Activated CD4-positive, alpha-beta T cell treated with anti-CD3 and anti-CD28 coated beads for 36 hours (primary cell): Measurements from ENCODE around the gene PNPLA8. TPM values are rescaled to one million over a fixed set of nuclear protein-coding genes. Genes with fewer than 3 reads are reported as not detected.
"Not testable (repeated sequence)": the region's sequence is repeated elsewhere in the genome, so short reads cannot be mapped to it uniquely, and the experiment has no call there.

Experiments
- ATAC-seq: fragments of 200-7000 bp; cut with Tn5 transposase; one replicate; pipeline ENCODE4 v1.10.0; 2021; ENCODE audit warnings: mild to moderate bottlenecking, moderate library complexity
- CTCF ChIA-PET: fragments of 350-600 bp; sonication (Branson Sonifier 250); formaldehyde crosslinking; loops from one replicate; lab custom pipeline; 2021; ENCODE audit warnings: antibody characterized with exemption; lab: Charles Lee
- POLR2A ChIA-PET: fragments of 350-600 bp; sonication (Branson Sonifier 250); formaldehyde crosslinking; loops from one replicate; lab custom pipeline; 2021; ENCODE audit warnings: antibody characterized with exemption, inconsistent platforms; lab: Charles Lee
- DNase-seq: peaks from one replicate; pipeline ENCODE4 v3.0.0-alpha.2; 2020
- H3K27ac Mint-ChIP-seq: one replicate; pipeline ENCODE4 v1.8.0; 2021; ENCODE audit warnings: mixed read lengths
- H3K27me3 Mint-ChIP-seq: one replicate; pipeline ENCODE4 v1.8.0; 2021; ENCODE audit warnings: mixed read lengths
- H3K36me3 Mint-ChIP-seq: one replicate; pipeline ENCODE4 v1.8.0; 2021; ENCODE audit warnings: low read depth, mixed read lengths
- H3K4me1 Mint-ChIP-seq: one replicate; pipeline ENCODE4 v1.8.0; 2021; ENCODE audit warnings: mixed read lengths
- H3K4me3 Mint-ChIP-seq: one replicate; pipeline ENCODE4 v1.8.0; 2021; ENCODE audit warnings: mild to moderate bottlenecking, moderate library complexity, mixed read lengths
- H3K9me3 Mint-ChIP-seq: one replicate; pipeline ENCODE4 v1.8.0; 2021; ENCODE audit warnings: low read depth, mixed read lengths
- intact Hi-C, 2 experiments: fragments of 100-400 bp; cut with DNase I in 1 of 2; cut with micrococcal nuclease in 1 of 2; formaldehyde crosslinking; loops; one replicate each; pipeline versions ENCODE4 v1.14.2 to v1.15.1; 2022 to 2024; cut with DNase I, micrococcal nuclease
- total RNA-seq, 2 experiments: library from RNA; stranded (reverse); gene quantifications; one replicate each; pipeline ENCODE4 v1.2.3, GENCODE V29; 2021

Gene PNPLA8
- total RNA-seq, 2 experiments from 2014 or later = 14.2 to 18.4 TPM

DNA sequence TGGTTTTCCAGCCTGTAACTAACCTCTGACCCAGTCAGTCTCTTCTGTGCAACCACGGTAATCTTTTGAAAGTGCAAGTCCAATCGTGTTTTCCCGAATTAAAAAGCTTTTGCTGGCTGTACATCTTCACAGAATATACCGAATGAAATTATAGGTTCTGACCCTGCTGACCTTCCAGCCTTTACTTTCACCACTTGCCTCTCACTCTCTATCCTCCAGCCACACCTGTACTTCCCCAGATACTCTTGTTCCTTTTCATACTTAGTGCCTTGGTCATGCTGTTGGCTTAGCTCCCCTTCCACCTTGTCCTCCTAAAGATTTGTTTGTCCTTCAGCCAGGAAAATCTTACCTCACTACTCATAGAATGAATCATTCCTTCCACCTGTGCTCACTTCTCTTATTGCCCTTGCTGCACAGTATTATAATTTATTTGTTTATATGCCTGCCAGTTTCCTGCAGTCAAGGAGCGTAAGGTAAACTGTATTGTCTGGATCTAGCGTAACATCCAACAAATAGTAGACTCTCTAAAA, 2.3 kb upstream of the PNPLA8 start:
- no peaks in the 10 kb centered on the region for H3K36me3 Mint-ChIP-seq
- H3K4me1 Mint-ChIP-seq = peaks cover 21% of the 10 kb centered on the region
- H3K27ac Mint-ChIP-seq = peak overlapping the region; percentile 51
- no peak for DNase-seq
- POLR2A ChIA-PET = no interaction called here
- no peak for ATAC-seq
- no peak overlapping the region for H3K4me3 Mint-ChIP-seq
- H3K9me3 Mint-ChIP-seq = no peaks in the 10 kb centered on the region
- intact Hi-C loops = loop anchor here in 1 of 2 experiments (5.0 kb wide), 1 partner anchor 966 kb away; the partner anchor contains the start of genes COG5 and DUS4L
- CTCF ChIA-PET = no interaction called here
- peaks cover 2% of the 10 kb centered on the region for H3K27me3 Mint-ChIP-seq

DNA sequence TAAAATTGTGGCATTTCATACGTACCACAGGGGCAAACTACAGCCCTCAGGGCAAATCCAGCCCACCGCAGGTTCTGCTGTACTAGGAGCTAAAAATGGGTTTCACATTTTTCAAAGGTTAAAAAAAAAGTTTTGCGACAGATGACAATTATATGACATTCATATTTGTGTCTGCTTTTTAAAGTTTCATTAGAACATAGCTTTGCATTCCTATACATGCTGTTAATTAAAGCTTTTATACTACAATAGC, 758 bp upstream of the PNPLA8 start:
- peaks cover 2% of the 10 kb centered on the region for H3K27me3 Mint-ChIP-seq
- DNase-seq (no peak), ATAC-seq (no peak)
- H3K4me1 Mint-ChIP-seq = peaks cover 32% of the 10 kb centered on the region
- intact Hi-C loops = loop anchor here (1.0 to 5.0 kb wide), 4 partner anchors 43 to 1358 kb away; partner anchors contain the start of genes DNAJB9 (in 2 of the 2), THAP5 (in 2 of the 2), COG5 (in 1 of the 2) and DUS4L (in 1 of the 2)
- H3K9me3 Mint-ChIP-seq = no peaks in the 10 kb centered on the region
- H3K27ac Mint-ChIP-seq = peak overlapping the region; percentile 96
- H3K36me3 Mint-ChIP-seq = peaks cover 2% of the 10 kb centered on the region
- POLR2A ChIA-PET = interaction anchor here (3.2 kb wide), 1 partner anchor 43 kb away, joined by 25 read pairs; the partner anchor contains the start of genes DNAJB9 and THAP5
- peak overlapping the region; percentile 91 for H3K4me3 Mint-ChIP-seq
- CTCF ChIA-PET = interaction anchor here (1.0 to 2.2 kb wide), 3 partner anchors 10 to 43 kb away, joined by 3 to 11 read pairs (median 3); partner anchors contain the start of genes DNAJB9 and THAP5

DNA sequence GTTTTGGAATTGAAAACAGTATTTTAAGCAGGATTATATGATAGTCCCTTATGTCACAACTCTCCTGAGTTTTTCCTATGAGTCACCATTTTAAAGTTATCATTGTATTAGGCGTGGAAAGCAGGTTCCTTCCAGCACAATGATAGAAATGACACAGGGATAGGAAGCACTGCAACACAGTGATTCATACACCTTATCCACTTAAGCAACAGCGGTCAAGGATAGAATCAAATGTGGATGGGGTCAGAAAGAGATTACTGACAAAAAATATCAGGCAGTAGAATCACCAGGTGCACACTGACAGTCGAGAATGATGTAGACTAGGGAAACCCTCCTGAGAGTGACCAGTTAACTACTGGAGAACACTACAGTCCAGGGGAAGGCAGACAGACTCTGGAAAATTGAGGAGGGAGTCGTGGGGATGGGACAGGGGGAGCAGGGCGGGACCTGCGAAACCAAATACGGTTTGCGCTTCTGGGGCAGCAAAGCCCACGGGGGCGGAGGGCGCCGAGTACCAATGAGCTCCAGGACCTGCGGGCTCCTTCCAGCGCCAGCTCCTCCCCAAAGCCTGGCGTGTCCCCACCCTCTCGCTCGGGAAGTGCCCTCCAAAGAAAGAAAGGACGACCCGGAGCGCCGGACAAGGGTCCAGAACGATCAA, 479 bp downstream of the PNPLA8 start:
- ChIA-PET POLR2A (interaction anchor here (0.7 to 3.2 kb wide), 6 partner anchors 8 to 117 kb away, joined by 3 to 25 read pairs (median 4); partner anchors contain the start of genes DNAJB9 and THAP5), CTCF (interaction anchor here (0.6 to 2.2 kb wide), 7 partner anchors 8 to 1627 kb away, joined by 3 to 11 read pairs (median 3); partner anchors contain the start of genes DNAJB9 and THAP5)
- ATAC-seq (peak; percentile 52), DNase-seq (no peak)
- H3K36me3 Mint-ChIP-seq = peaks cover 7% of the 10 kb centered on the region
- peaks cover 1% of the 10 kb centered on the region for H3K27me3 Mint-ChIP-seq
- intact Hi-C loops = loop anchor here in 1 of 2 experiments (5.0 kb wide), 1 partner anchor 963 kb away; the partner anchor contains the start of genes COG5 and DUS4L
- peak overlapping the region; percentile 96 for H3K27ac Mint-ChIP-seq
- no peaks in the 10 kb centered on the region for H3K9me3 Mint-ChIP-seq
- H3K4me1 Mint-ChIP-seq = peaks cover 41% of the 10 kb centered on the region
- peak overlapping the region; percentile 91 for H3K4me3 Mint-ChIP-seq

DNA sequence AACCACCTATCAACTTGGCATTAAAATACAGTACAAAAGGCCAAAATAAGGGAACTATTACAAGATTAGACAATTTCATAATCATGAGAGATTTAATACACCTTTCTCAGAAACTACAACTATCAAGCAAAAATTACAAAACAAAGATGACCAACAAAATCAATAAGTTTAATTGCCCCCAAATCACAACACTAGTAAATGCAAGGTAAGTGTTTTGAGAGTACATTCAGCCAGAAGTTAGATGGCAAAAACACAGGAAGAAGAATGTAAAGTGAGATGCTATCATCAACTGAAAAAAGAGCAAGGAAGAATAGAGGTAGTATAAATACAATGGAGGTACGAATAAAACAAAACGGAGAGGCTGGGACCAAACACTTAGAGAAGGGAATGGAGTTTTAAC, 3.2 kb downstream of the PNPLA8 start:
- peak overlapping the region; percentile 4 for H3K4me3 Mint-ChIP-seq

DNA sequence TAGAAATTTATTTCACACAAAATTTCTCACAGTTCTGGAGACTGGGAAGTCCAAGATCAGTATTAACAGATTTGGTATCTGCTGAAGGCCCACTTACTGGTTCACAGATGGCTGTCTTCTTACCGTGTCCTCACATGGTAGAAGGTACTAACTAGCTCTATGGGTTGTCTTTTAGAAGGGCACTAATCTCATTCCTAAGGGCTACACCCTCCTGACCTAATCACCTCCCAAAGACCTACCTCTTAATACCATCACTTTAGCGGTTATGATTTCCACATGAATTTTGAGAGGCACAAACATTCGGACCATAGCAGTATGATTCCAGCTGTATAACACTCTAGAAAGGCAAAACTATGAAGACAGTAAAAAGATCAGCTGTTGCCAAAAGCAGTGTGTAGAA, 8.0 kb downstream of the PNPLA8 start:
- H3K27me3 Mint-ChIP-seq = no peaks in the 10 kb centered on the region
- ChIA-PET CTCF (interaction anchor here (0.6 to 2.6 kb wide), 3 partner anchors 19 to 570 kb away, joined by 3 to 10 read pairs (median 5); no protein-coding TSS in a partner anchor), POLR2A (interaction anchor here (0.6 kb wide), 1 partner anchor 52 kb away, joined by 3 read pairs; the partner anchor contains the start of gene DNAJB9)
- DNase-seq = no peak
- peaks cover 27% of the 10 kb centered on the region for H3K4me1 Mint-ChIP-seq
- H3K4me3 Mint-ChIP-seq = no peak overlapping the region
- H3K9me3 Mint-ChIP-seq = peaks cover 2% of the 10 kb centered on the region
- no peak for ATAC-seq
- H3K36me3 Mint-ChIP-seq = peaks cover 37% of the 10 kb centered on the region
- H3K27ac Mint-ChIP-seq = no peak overlapping the region
- intact Hi-C loops = no loop called here

More for the DNA sequence above, 3.2 kb downstream of the PNPLA8 start:
- ChIA-PET CTCF (interaction anchor here (1.6 kb wide), 1 partner anchor 26 kb away, joined by 5 read pairs; no protein-coding TSS in a partner anchor), POLR2A (no interaction called here)
- DNase-seq = no peak
- H3K36me3 Mint-ChIP-seq = peaks cover 23% of the 10 kb centered on the region
- peaks cover 45% of the 10 kb centered on the region for H3K4me1 Mint-ChIP-seq
- H3K9me3 Mint-ChIP-seq = peaks cover 2% of the 10 kb centered on the region
- intact Hi-C loops = no loop called here
- H3K27me3 Mint-ChIP-seq = no peaks in the 10 kb centered on the region
- no peak for ATAC-seq
- peak overlapping the region; percentile 16 for H3K27ac Mint-ChIP-seq

DNA sequence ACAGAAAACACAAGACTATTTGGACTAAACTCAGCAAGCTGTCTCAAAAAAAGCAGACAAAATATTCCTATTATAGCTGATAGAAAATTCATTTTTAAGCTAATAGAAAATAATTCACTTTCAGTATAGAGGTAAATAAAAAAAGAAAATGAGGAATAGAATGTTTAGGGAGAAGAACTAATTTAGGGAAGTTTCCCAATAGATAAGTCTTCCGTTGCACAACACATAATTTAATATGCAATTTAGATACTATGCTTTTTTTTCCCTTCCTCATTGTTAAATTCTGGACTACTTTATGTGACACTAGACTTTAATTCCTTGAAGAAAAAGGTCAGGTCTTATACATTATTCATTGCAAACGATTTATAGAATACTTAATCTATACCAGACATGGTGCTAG, 10.3 kb downstream of the PNPLA8 start:
- ChIA-PET POLR2A (no interaction called here), CTCF (interaction anchor here (1.0 to 2.6 kb wide), 2 partner anchors 17 to 18 kb away, joined by 3 to 10 read pairs; no protein-coding TSS in a partner anchor)
- no peak overlapping the region for H3K4me3 Mint-ChIP-seq
- H3K4me1 Mint-ChIP-seq = peaks cover 10% of the 10 kb centered on the region
- peaks cover 2% of the 10 kb centered on the region for H3K9me3 Mint-ChIP-seq
- ATAC-seq (no peak), DNase-seq (no peak)
- H3K36me3 Mint-ChIP-seq = peaks cover 38% of the 10 kb centered on the region
- no peaks in the 10 kb centered on the region for H3K27me3 Mint-ChIP-seq
- intact Hi-C loops = no loop called here
- H3K27ac Mint-ChIP-seq = no peak overlapping the region

DNA sequence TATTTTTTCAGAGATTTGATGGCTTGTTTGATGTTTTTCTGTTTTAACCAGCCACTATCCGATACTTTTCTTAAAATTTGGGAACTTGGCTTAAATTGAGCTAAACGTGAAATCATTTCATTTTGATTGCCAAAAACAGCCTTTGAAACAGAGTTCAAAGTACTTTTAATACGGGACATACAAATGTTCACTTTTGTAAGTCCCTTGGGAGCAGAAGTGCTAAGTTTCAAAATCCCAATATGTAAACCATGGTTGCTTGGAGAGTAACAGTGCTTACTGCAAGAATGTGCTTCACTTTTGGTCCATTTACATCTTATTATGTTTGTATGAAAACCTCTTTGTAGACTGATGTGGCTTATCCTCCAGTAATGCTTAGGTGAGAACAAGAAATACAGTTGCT, 10.9 kb downstream of the PNPLA8 start:
- Mint-ChIP-seq H3K36me3 (peaks cover 44% of the 10 kb centered on the region), H3K9me3 (peaks cover 2% of the 10 kb centered on the region), H3K27me3 (no peaks in the 10 kb centered on the region), H3K27ac (no peak overlapping the region), H3K4me3 (no peak overlapping the region), H3K4me1 (peaks cover 9% of the 10 kb centered on the region)
- ATAC-seq = no peak
- ChIA-PET CTCF (interaction anchor here (1.1 kb wide), 1 partner anchor 12 kb away, joined by 3 read pairs; no protein-coding TSS in a partner anchor), POLR2A (no interaction called here)
- DNase-seq = no peak
- intact Hi-C loops = no loop called here

DNA sequence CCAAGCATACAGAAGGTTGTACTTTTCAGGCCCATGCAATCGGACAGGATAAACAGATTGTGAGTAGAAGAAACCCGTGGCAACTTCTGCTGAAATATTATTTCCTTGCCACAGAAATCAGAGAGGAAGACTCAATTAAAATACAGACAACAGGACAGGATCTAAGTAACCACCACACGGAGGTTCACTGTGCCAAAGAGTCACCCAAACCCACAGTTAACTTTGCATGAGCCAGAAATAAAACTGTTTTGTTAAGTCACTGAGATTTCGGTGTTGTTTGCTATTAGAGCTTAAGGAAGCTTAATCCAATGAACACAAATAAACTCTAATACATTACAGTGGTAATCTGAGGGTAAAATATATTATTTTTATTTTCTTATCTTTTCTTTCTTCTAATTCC, 14.0 kb downstream of the PNPLA8 start:
- Mint-ChIP-seq H3K9me3 (no peaks in the 10 kb centered on the region), H3K27me3 (no peaks in the 10 kb centered on the region), H3K36me3 (peaks cover 22% of the 10 kb centered on the region), H3K4me1 (peaks cover 3% of the 10 kb centered on the region), H3K27ac (no peak overlapping the region), H3K4me3 (no peak overlapping the region)
- ChIA-PET POLR2A (no interaction called here), CTCF (interaction anchor here (1.7 kb wide), 1 partner anchor 9 kb away, joined by 6 read pairs; no protein-coding TSS in a partner anchor)
- DNase-seq = no peak
- intact Hi-C loops = no loop called here
- ATAC-seq = no peak

DNA sequence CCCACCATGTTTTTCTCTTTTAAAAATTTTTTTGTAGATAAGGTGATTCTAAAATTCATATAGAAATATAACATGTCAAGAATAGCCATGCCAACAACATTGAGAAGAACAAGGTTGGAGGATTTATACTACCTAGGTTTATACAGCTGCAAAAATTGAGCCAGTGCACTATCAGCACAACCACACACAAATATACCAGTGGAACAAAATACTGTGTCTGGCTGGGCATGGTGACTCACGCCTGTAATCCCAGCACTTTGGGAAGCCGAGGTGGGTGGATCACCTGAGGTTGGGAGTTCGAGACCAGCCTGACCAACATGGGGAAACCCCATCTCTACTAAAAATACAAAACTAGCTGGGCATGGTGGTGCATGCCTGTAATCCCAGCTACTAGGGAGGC, 21.4 kb downstream of the PNPLA8 start:
- Mint-ChIP-seq H3K36me3 (peaks cover 20% of the 10 kb centered on the region), H3K4me1 (peaks cover 16% of the 10 kb centered on the region)
- H3K27me3 Mint-ChIP-seq, H3K9me3 Mint-ChIP-seq, H3K27ac Mint-ChIP-seq, POLR2A ChIA-PET, H3K4me3 Mint-ChIP-seq, intact Hi-C loops: not testable (repeated sequence)
- DNase-seq (peak; percentile 20), ATAC-seq (peak; percentile 51)
- CTCF ChIA-PET = interaction anchor here (1.4 to 1.6 kb wide), 2 partner anchors 8 to 321 kb away, joined by 3 to 5 read pairs; no protein-coding TSS in a partner anchor

DNA sequence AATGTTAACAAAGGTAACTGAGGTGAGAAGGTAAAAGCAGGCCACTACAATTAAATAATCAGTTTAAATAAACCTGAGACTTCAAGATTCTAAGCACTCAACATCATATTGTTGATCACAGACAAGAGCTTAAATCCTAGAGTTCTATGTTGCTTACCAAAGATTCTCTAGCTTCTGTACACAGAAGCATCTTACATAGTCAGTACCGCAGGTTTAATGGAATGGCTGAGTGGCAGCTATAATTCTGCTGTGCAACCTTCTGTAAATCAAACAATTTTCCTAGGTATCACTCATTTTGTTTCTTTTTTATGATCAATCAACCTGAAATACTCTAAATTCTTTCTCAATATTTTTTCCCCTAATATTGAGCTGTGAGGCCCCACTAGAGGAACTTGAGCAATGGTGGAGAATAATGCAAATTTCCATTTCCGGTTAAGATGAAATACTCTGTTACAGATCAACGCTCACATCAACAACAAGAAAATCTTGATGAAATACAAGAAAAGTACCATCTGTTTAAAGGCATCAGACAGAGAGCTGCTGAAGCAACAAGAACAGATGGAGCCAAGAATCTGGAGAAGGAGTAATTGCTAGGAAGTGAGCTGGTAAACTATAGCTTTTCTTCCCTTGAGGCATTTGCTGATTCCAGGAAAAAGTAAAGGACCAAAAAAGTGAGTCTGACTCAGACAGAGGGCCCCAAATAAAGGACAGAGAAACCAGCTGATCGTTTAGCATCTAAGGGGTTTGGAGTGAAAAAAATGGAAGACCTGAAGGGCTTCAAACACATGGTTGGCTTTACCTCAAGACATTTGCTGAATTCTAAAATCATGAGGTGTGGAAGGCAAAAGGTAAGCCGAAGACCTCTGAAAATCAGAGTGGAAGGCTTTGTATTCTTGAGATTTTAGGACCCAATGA, 22.6 kb downstream of the PNPLA8 start:
- peaks cover 16% of the 10 kb centered on the region for H3K4me1 Mint-ChIP-seq
- ChIA-PET POLR2A (no interaction called here), CTCF (interaction anchor here (0.6 to 1.4 kb wide), 6 partner anchors 9 to 320 kb away, joined by 3 to 6 read pairs (median 3); no protein-coding TSS in a partner anchor)
- no peaks in the 10 kb centered on the region for H3K9me3 Mint-ChIP-seq
- no peak overlapping the region for H3K27ac Mint-ChIP-seq
- DNase-seq = no peak
- no peaks in the 10 kb centered on the region for H3K27me3 Mint-ChIP-seq
- no peak for ATAC-seq
- peaks cover 24% of the 10 kb centered on the region for H3K36me3 Mint-ChIP-seq
- intact Hi-C loops = no loop called here
- no peak overlapping the region for H3K4me3 Mint-ChIP-seq
